GM18520 (cell line): ENCODE results near the gene CRNKL1.
"Not testable (repeated sequence)": the region's sequence is repeated elsewhere in the genome, so short reads cannot be mapped to it uniquely, and the experiment has no call there.

Experiments
- ATAC-seq: cut with Tn5 transposase; IDR thresholded peaks from one replicate; pipeline ENCODE4 v1.9.1; 2021; ENCODE audit not compliant: unreplicated experiment

CRNKL1 gene

GRCh38 chr20:20010639-20011500 lies 41.4 kb downstream of the CRNKL1 start:
- ATAC-seq: no peak

GRCh38 chr20:20009784-20010253 lies 42.4 kb downstream of the CRNKL1 start:
- no peak for ATAC-seq

GRCh38 chr20:20005342-20005741 lies 46.9 kb downstream of the CRNKL1 start:
- ATAC-seq: no peak

- not testable (repeated sequence) for ATAC-seq
Measured at GRCh38 chr20:20003955-20004322, 48.3 kb downstream of the CRNKL1 start.

- no peak for ATAC-seq
Measured at GRCh38 chr20:20003031-20003954, 49.0 kb downstream of the CRNKL1 start.

GRCh38 chr20:20002101-20002998 lies 49.9 kb downstream of the CRNKL1 start:
- no peak for ATAC-seq

- ATAC-seq: no peak
Measured at GRCh38 chr20:20000211-20000968, 51.9 kb downstream of the CRNKL1 start.

GRCh38 chr20:19998990-19999705 lies 53.1 kb downstream of the CRNKL1 start:
- ATAC-seq: no peak

GRCh38 chr20:19996917-19997316 lies 55.3 kb downstream of the CRNKL1 start:
- ATAC-seq: no peak

- no peak for ATAC-seq
Measured at GRCh38 chr20:19996222-19996621, 56.0 kb downstream of the CRNKL1 start.

GRCh38 chr20:19995220-19995863 lies 56.9 kb downstream of the CRNKL1 start:
- no peak for ATAC-seq

GRCh38 chr20:19993958-19994669 lies 58.2 kb downstream of the CRNKL1 start:
- no peak for ATAC-seq

GRCh38 chr20:19992996-19993908 lies 59.0 kb downstream of the CRNKL1 start:
- no peak for ATAC-seq

GRCh38 chr20:19991854-19992253 lies 60.4 kb downstream of the CRNKL1 start:
- no peak for ATAC-seq

- ATAC-seq: no peak
Measured at GRCh38 chr20:19991308-19991707, 61.0 kb downstream of the CRNKL1 start.

- no peak for ATAC-seq
Measured at GRCh38 chr20:19990850-19991249, 61.4 kb downstream of the CRNKL1 start.

GRCh38 chr20:19987046-19987445 lies 65.2 kb downstream of the CRNKL1 start:
- ATAC-seq: no peak
